CD4-positive, alpha-beta T cell treated with Interleukin-4 for 4 hours (primary cell): Measurements from ENCODE around the gene PSENEN.

Experiments
- DNase-seq: peaks from one replicate; pipeline ENCODE4 v3.0.0-alpha.2; 2020

The PSENEN gene

GRCh38 chr19:35745328-35746086 lies at the start of gene PSENEN, which contains the start of gene U2AF1L4:
Gene PSENEN (plus strand): TSS chr19:35745651. CDS start chr19:35745931, 280 bp downstream.
Gene U2AF1L4 (minus strand): TSS chr19:35745418. CDS start chr19:35745391, 27 bp downstream.
- DNase-seq, result peak; percentile 99

- DNase-seq, result no peak
Measured at GRCh38 chr19:35695895-35696422, 49.5 kb upstream of the PSENEN start.

- no peak for DNase-seq
Measured at GRCh38 chr19:35696835-35697234, 48.6 kb upstream of the PSENEN start.

GRCh38 chr19:35702223-35703012 lies 43.0 kb upstream of the PSENEN start:
- peak; percentile 96 for DNase-seq

GRCh38 chr19:35703343-35703742 lies 42.1 kb upstream of the PSENEN start:
- DNase-seq, result no peak

- DNase-seq, result no peak
Measured at GRCh38 chr19:35704218-35704617, 41.2 kb upstream of the PSENEN start, which contains the start of gene ZBTB32. Gene ZBTB32 (plus strand): TSS chr19:35704558. CDS start chr19:35714627, 10,069 bp downstream.

GRCh38 chr19:35708391-35708790 lies 37.1 kb upstream of the PSENEN start:
- DNase-seq, result no peak

- DNase-seq, result peak; percentile 42
Measured at GRCh38 chr19:35710784-35711723, 34.4 kb upstream of the PSENEN start.

GRCh38 chr19:35712567-35713505 lies 32.6 kb upstream of the PSENEN start:
- DNase-seq, result peak; percentile 72

- DNase-seq, result no peak
Measured at GRCh38 chr19:35713506-35713850, 32.0 kb upstream of the PSENEN start.

GRCh38 chr19:35713904-35714495 lies 31.5 kb upstream of the PSENEN start:
- no peak for DNase-seq

GRCh38 chr19:35714601-35715354 lies 30.7 kb upstream of the PSENEN start:
- no peak for DNase-seq

GRCh38 chr19:35715355-35715809 lies 30.1 kb upstream of the PSENEN start:
- DNase-seq, result no peak

GRCh38 chr19:35715981-35716800 lies 29.3 kb upstream of the PSENEN start:
- DNase-seq, result no peak

GRCh38 chr19:35716801-35717664 lies 28.4 kb upstream of the PSENEN start:
- peak; percentile 97 for DNase-seq

GRCh38 chr19:35717665-35718344 lies 27.6 kb upstream of the PSENEN start, which contains the start of gene KMT2B:
Gene KMT2B (plus strand): TSS chr19:35718003. CDS start chr19:35718019, 16 bp downstream.
- DNase-seq, result no peak

- no peak for DNase-seq
Measured at GRCh38 chr19:35718345-35719041, 27.0 kb upstream of the PSENEN start.
